OCI-LY3 (cell line): ENCODE results near the gene PPP2R5A.

ENCODE experiments used
- CTCF ChIP-seq: fragments of 200-600, 300-600 bp; sonication (generic); IDR thresholded peaks from 2 replicates; pipeline ENCODE4 v1.5.1; 2014; ENCODE audit warnings: antibody characterized with exemption, low read length, low read depth
- EZH2phosphoT487 ChIP-seq: fragments of 200-600 bp; shearing (Covaris generic); IDR thresholded peaks from 2 replicates; pipeline ENCODE4 v1.6.1; 2018; ENCODE audit warnings: antibody characterized with exemption, mixed run types, low read depth

- no peak for TF ChIP-seq CTCF
- TF ChIP-seq EZH2phosphoT487: no peak
These were observed 25.3 kb upstream of the PPP2R5A start for GRCh38 chr1:212259693-212260480.
